ENCODE measurements around the gene DTNBP1. TPM values are rescaled to one million over a fixed set of nuclear protein-coding genes. Genes with fewer than 3 reads are reported as not detected.

DTNBP1 gene
- total and polyA plus RNA-seq, 2 of the 4 experiments (the other 2 are of a cell fraction) = 4.8 to 18.7 TPM

GRCh38 chr6:15623276-15624116, 39.3 kb downstream of the DTNBP1 start:
- in situ Hi-C loops (cut with MboI; ENCODE audit: low sequenced_read_pairs) = loop anchor here (25.0 kb wide), 2 partner anchors 361 to 1411 kb away; no protein-coding TSS in a partner anchor
- Histone ChIP-seq H3K23ac (ENCODE audit: low read depth, low read length) (no peak overlapping the region), H3K27ac (ENCODE audit: insufficient read depth, low read length) (no peak overlapping the region), H4K20me1 (ENCODE audit: insufficient read depth, low read length) (peaks cover 7% of the 10 kb centered on the region; the same call in 1 of the 2 replicates), H3K36me3 (ENCODE audit: control insufficient read depth, insufficient read depth, low read length) (no peaks in the 10 kb centered on the region; the same call in 1 of the 2 replicates), H2AK5ac (ENCODE audit: low read depth, low read length) (peak overlapping the region; percentile 93), H3K4me1 (ENCODE audit: control insufficient read depth, insufficient read depth, low read length) (peaks cover 12% of the 10 kb centered on the region), H2BK20ac (ENCODE audit: low read depth, low read length) (no peak overlapping the region), H4K91ac (ENCODE audit: insufficient read depth, low read depth, low read length) (no peak overlapping the region), H3K4ac (ENCODE audit: low read depth, low read length) (no peak overlapping the region), H3K4me2 (ENCODE audit: low read depth, low read length) (no peak overlapping the region), H3K18ac (ENCODE audit: low read depth, low read length) (peak overlapping the region; percentile 64), H3K79me1 (ENCODE audit: low read depth in 1 of 2, low read length in 2 of 2) (peaks cover 0 to 14% of the 10 kb centered on the region in 2 experiments; a peak in 3 of 4 replicates), H2BK120ac (ENCODE audit: low read depth, low read length) (no peak overlapping the region), H2AK9ac (replicated peaks; ENCODE audit: low read depth, low read length, poor library complexity) (no peak overlapping the region), H4K5ac (ENCODE audit: low read depth, low read length) (no peak overlapping the region), H3K9me3 (ENCODE audit: control insufficient read depth, insufficient read depth, low read length) (no peaks in the 10 kb centered on the region), H3K4me3 (ENCODE audit: insufficient read depth, low read depth, low read length) (no peak overlapping the region), H3K9me1 (ENCODE audit: insufficient read depth, low read length) (no peaks in the 10 kb centered on the region), H3K14ac (replicated peaks; ENCODE audit: low read depth, low read length) (no peak overlapping the region), H2BK15ac (ENCODE audit: low read depth, low read length) (0 out of 3 replicates have a peak overlapping the region, but pooled peaks have one; percentile 62), H3K27me3 (ENCODE audit: control insufficient read depth, insufficient read depth, low read length) (no peaks in the 10 kb centered on the region), H4K8ac (ENCODE audit: low read depth in 2 of 2, low read length in 2 of 2) (no peak overlapping the region), H2BK5ac (ENCODE audit: low read depth, low read length, poor library complexity, severe bottlenecking) (no peak overlapping the region), H2AFZ (replicated peaks; ENCODE audit: low read length, poor library complexity) (no peak overlapping the region), H3K9ac (ENCODE audit: low read depth, low read length) (no peak overlapping the region), H3K56ac (ENCODE audit: extremely low read depth, insufficient read depth, low read length) (no peak overlapping the region)
- peak; percentile 43 for DNase-seq
- intact Hi-C loops (cut with micrococcal nuclease) = loop anchor here (1.0 to 10.0 kb wide), 8 partner anchors 116 to 1496 kb away; no protein-coding TSS in a partner anchor
- ChIA-PET POLR2A (ENCODE audit: unreplicated experiment) (no interaction called here), CTCF (interaction anchor here (0.6 to 1.4 kb wide), 7 partner anchors 14 to 622 kb away, joined by 3 to 6 read pairs (median 3); no protein-coding TSS in a partner anchor)
- dilution Hi-C loops (cut with HindIII; ENCODE audit: low sequenced_read_pairs, unreplicated experiment) = no loop called here
- WGBS, 2 experiments (ENCODE audit: extremely low coverage in 2 of 2, insufficient read length in 1 of 2) = 100% methylated on average over 2 of the region's 8 CpGs; no CpG with 5 or more reads in 1 of the 2 experiments
- ATAC-seq (ENCODE audit: low read depth) = peak; percentile 66
- BruUV-seq (replicated peaks) = no TSS peak
- TF ChIP-seq CEBPB (IDR thresholded peaks at IDR 0.05; ENCODE audit: low read depth, low read length) (no peak), CTCF (conservative IDR thresholded peaks at IDR 0.05; ENCODE audit: low read depth, low read length) (peak; percentile 56), MAZ (IDR thresholded peaks at IDR 0.05; ENCODE audit: borderline replicate concordance, low read depth, low read length) (no peak), RFX5 (IDR thresholded peaks at IDR 0.05; ENCODE audit: low read depth, low read length) (no peak), MXI1 (IDR thresholded peaks at IDR 0.05; ENCODE audit: borderline replicate concordance, low read depth, low read length) (no peak), MAFK (IDR thresholded peaks at IDR 0.05; ENCODE audit: low read depth, low read length) (no peak), FOS (IDR thresholded peaks at IDR 0.05; ENCODE audit: low read depth, low read length) (no peak), USF2 (IDR thresholded peaks at IDR 0.05; ENCODE audit: low read depth, low read length) (no peak), SMC3 (IDR thresholded peaks at IDR 0.05; ENCODE audit: low read depth, low read length) (peak; percentile 42; the same call in 1 of the 2 replicates), RCOR1 (IDR thresholded peaks at IDR 0.05; ENCODE audit: insufficient replicate concordance, low read length) (no peak), POLR2A (IDR thresholded peaks at IDR 0.05; ENCODE audit: low read depth, low read length) (no peak), BHLHE40 (IDR thresholded peaks at IDR 0.05; ENCODE audit: low read depth, low read length) (no peak), NFE2L2 (IDR thresholded peaks at IDR 0.05; ENCODE audit: low read depth, low read length) (no peak), RAD21 (IDR thresholded peaks at IDR 0.05; ENCODE audit: low read length) (peak; percentile 54), CHD1 (IDR thresholded peaks at IDR 0.05; ENCODE audit: low read depth, low read length) (no peak)
